Tibial artery (tissue), 4 donors: ENCODE results near the gene ELFN2.

Source experiments
- DNase-seq, 2 donors: peaks; one replicate each; pipeline ENCODE4 v3.0.0-alpha.2; 2019
- H3K27ac ChIP-seq, 2 donors: fragments of 200-600 bp; sonication (generic) in 1 of 2; 1 replicate in 1 of 2; 2 replicates in 1 of 2; pipeline ENCODE4 v1.5.1; 2018 to 2019; ENCODE audit warnings: mild to moderate bottlenecking in 1 of 2
- H3K27me3 ChIP-seq, 2 donors: fragments of 200-600 bp; sonication (generic) in 1 of 2; one replicate each; pipeline versions ENCODE4 v1.5.1 to v1.6.0; 2016 to 2019
- H3K36me3 ChIP-seq, 3 donors: fragments of 200-600 bp; sonication (generic) in 2 of 3; one replicate each; pipeline ENCODE4 v1.5.1; 2016 to 2019; ENCODE audit warnings: mild to moderate bottlenecking in 2 of 3
- H3K4me1 ChIP-seq, 4 donors: fragments of 200-600 bp; sonication (generic) in 2 of 4; 1 replicate in 3 of 4; 2 replicates in 1 of 4; pipeline ENCODE4 v1.5.1; 2016 to 2019
- H3K4me3 ChIP-seq, 2 donors: fragments of 200-600 bp; sonication (generic) in 1 of 2; 1 replicate in 1 of 2; 2 replicates in 1 of 2; pipeline ENCODE4 v1.5.1; 2018 to 2019; ENCODE audit warnings: mild to moderate bottlenecking in 2 of 2
- H3K9me3 ChIP-seq, 3 donors: fragments of 200-600 bp; sonication (generic) in 1 of 3; one replicate each; pipeline ENCODE4 v1.5.1; 2016 to 2019
- CTCF ChIP-seq, 2 experiments: fragments of 200-600 bp in 1 of 2; fragments of 450-650 bp in 1 of 2; IDR thresholded peaks; one replicate each; pipeline ENCODE4 v1.5.1; 2017 to 2019; ENCODE audit warnings: antibody characterized with exemption in 2 of 2, mild to moderate bottlenecking in 1 of 2, moderate library complexity in 1 of 2
- intact Hi-C: fragments of 100-400 bp; cut with DNase I; formaldehyde crosslinking; loops from one replicate; pipeline ENCODE4 v1.15.0; 2023; ENCODE audit warnings: low total_unique reads

Gene ELFN2

GRCh38 chr22:37416827-37417226 lies 10.5 kb downstream of the ELFN2 start:
- Histone ChIP-seq H3K9me3 (no peaks in the 10 kb centered on the region), H3K27ac (no peak overlapping the region), H3K4me1 (peaks cover 0 to 15% (median 3%) of the 10 kb centered on the region in 4 donors), H3K27me3 (peaks cover 0 to 96% of the 10 kb centered on the region in 2 donors), H3K4me3 (no peak overlapping the region), H3K36me3 (no peaks in the 10 kb centered on the region)
- no peak for TF ChIP-seq CTCF (IDR thresholded peaks at IDR 0.05)
- intact Hi-C loops, result no loop called here
- DNase-seq, result no peak

- Histone ChIP-seq H3K36me3 (no peaks in the 10 kb centered on the region), H3K4me3 (no peak overlapping the region), H3K9me3 (no peaks in the 10 kb centered on the region), H3K4me1 (peaks cover 0 to 15% (median 3%) of the 10 kb centered on the region in 4 donors), H3K27me3 (peaks cover 0 to 96% of the 10 kb centered on the region in 2 donors), H3K27ac (no peak overlapping the region)
- DNase-seq, result no peak
- TF ChIP-seq CTCF (IDR thresholded peaks at IDR 0.05), result no peak
- intact Hi-C loops, result no loop called here
Observed at GRCh38 chr22:37416389-37416788, 10.9 kb downstream of the ELFN2 start.

- intact Hi-C loops, result no loop called here
- Histone ChIP-seq H3K36me3 (no peaks in the 10 kb centered on the region), H3K9me3 (no peaks in the 10 kb centered on the region), H3K27me3 (peaks cover 0 to 96% of the 10 kb centered on the region in 2 donors), H3K4me3 (no peak overlapping the region), H3K4me1 (peaks cover 0 to 10% (median 3%) of the 10 kb centered on the region in 4 donors), H3K27ac (no peak overlapping the region)
- DNase-seq, result no peak
- no peak for TF ChIP-seq CTCF (IDR thresholded peaks at IDR 0.05)
Observed at GRCh38 chr22:37415210-37415609, 12.1 kb downstream of the ELFN2 start.

- Histone ChIP-seq H3K36me3 (no peaks in the 10 kb centered on the region), H3K9me3 (no peaks in the 10 kb centered on the region), H3K27ac (no peak overlapping the region), H3K4me1 (peaks cover 0 to 1% (median 0%) of the 10 kb centered on the region in 4 donors), H3K4me3 (no peak overlapping the region), H3K27me3 (peaks cover 0 to 96% of the 10 kb centered on the region in 2 donors)
- no peak for DNase-seq
- intact Hi-C loops, result no loop called here
- TF ChIP-seq CTCF (IDR thresholded peaks at IDR 0.05), result no peak
Observed at GRCh38 chr22:37414288-37414687, 13.0 kb downstream of the ELFN2 start.

GRCh38 chr22:37413546-37413945 lies 13.7 kb downstream of the ELFN2 start:
- H3K36me3 ChIP-seq, result no peaks in the 10 kb centered on the region
- DNase-seq, result no peak
- H3K27me3 ChIP-seq, result peaks cover 0 to 96% of the 10 kb centered on the region in 2 donors
- no peak overlapping the region for H3K4me3 ChIP-seq
- H3K27ac ChIP-seq, result no peak overlapping the region
- intact Hi-C loops, result no loop called here
- TF ChIP-seq CTCF (IDR thresholded peaks at IDR 0.05), result no peak
- no peaks in the 10 kb centered on the region for H3K9me3 ChIP-seq
- no peaks in the 10 kb centered on the region for H3K4me1 ChIP-seq
